WTC11 (cell line): ENCODE results near the gene PHF12. TPM values are rescaled to one million over a fixed set of nuclear protein-coding genes. Genes with fewer than 3 reads are reported as not detected.

Experiments used
- ATAC-seq: fragments of 200-7000 bp; cut with Tn5 transposase; 2 replicates; pipeline ENCODE4 v1.10.0; 2021; ENCODE audit warnings: mild to moderate bottlenecking, moderate library complexity
- CTCF ChIA-PET: fragments of 300-600 bp; sonication (Branson Sonifier 250); formaldehyde crosslinking; loops from one replicate; lab custom pipeline; 2021; ENCODE audit warnings: antibody characterized with exemption; lab: Charles Lee
- POLR2A ChIA-PET: fragments of 350-600 bp; sonication (Branson Sonifier 250); formaldehyde crosslinking; loops from one replicate; lab custom pipeline; 2021; ENCODE audit warnings: antibody characterized with exemption; lab: Charles Lee
- DNase-seq: peaks from one replicate; pipeline ENCODE4 v3.0.0; 2021; ENCODE audit warnings: low spot score
- H3K27ac Mint-ChIP-seq: 2 replicates; pipeline ENCODE4 v1.8.0; 2021; ENCODE audit warnings: mixed read lengths
- H3K27me3 Mint-ChIP-seq: 2 replicates; pipeline ENCODE4 v1.8.0; 2021; ENCODE audit warnings: low read depth, mild to moderate bottlenecking, moderate library complexity, mixed read lengths
- H3K36me3 Mint-ChIP-seq: 2 replicates; pipeline ENCODE4 v1.8.0; 2021; ENCODE audit warnings: mixed read lengths
- H3K4me1 Mint-ChIP-seq: 2 replicates; pipeline ENCODE4 v1.8.0; 2022; ENCODE audit warnings: mixed read lengths
- H3K4me3 Mint-ChIP-seq: 2 replicates; pipeline ENCODE4 v1.8.0; 2021; ENCODE audit warnings: mild to moderate bottlenecking, moderate library complexity, mixed read lengths
- H3K9me3 Mint-ChIP-seq: 2 replicates; pipeline ENCODE4 v1.8.0; 2021; ENCODE audit warnings: mixed read lengths
- ATF1 ChIP-seq: sonication (generic); formaldehyde crosslinking; IDR thresholded peaks from 2 replicates; pipeline ENCODE4 v1.8.1; 2023; ENCODE audit warnings: mild to moderate bottlenecking, moderate library complexity, missing genetic modification reagents
- CREM ChIP-seq: sonication (generic); formaldehyde crosslinking; IDR thresholded peaks from 2 replicates; pipeline ENCODE4 v1.8.1; 2022; ENCODE audit warnings: mild to moderate bottlenecking, missing genetic modification reagents, moderate library complexity
- EMX1 ChIP-seq: fragments of 250-450 bp; sonication (Bioruptor Pico); IDR thresholded peaks from 2 replicates; pipeline ENCODE4 v1.8.0; 2021; ENCODE audit warnings: mild to moderate bottlenecking
- ESRRA ChIP-seq: sonication (generic); formaldehyde crosslinking; IDR thresholded peaks from 2 replicates; pipeline ENCODE4 v1.8.1; 2022; ENCODE audit warnings: mild to moderate bottlenecking, missing genetic modification reagents, borderline replicate concordance
- ETV6 ChIP-seq: sonication (generic); formaldehyde crosslinking; IDR thresholded peaks from 2 replicates; pipeline ENCODE4 v1.8.1; 2022; ENCODE audit warnings: mild to moderate bottlenecking, missing genetic modification reagents
- IRF2 ChIP-seq: sonication (generic); formaldehyde crosslinking; IDR thresholded peaks from 2 replicates; pipeline ENCODE4 v1.8.0; 2022; ENCODE audit warnings: low read depth, missing genetic modification reagents, borderline replicate concordance
- KAT7 ChIP-seq: sonication (generic); formaldehyde crosslinking; IDR thresholded peaks from 2 replicates; pipeline ENCODE4 v1.8.1; 2023; ENCODE audit warnings: missing genetic modification reagents, mild to moderate bottlenecking, borderline replicate concordance
- NFYB ChIP-seq: sonication (generic); formaldehyde crosslinking; conservative IDR thresholded peaks from 2 replicates; pipeline ENCODE4 v1.8.0; 2022; ENCODE audit warnings: low read depth, missing genetic modification reagents
- NR2C2 ChIP-seq: sonication (generic); formaldehyde crosslinking; IDR thresholded peaks from 2 replicates; pipeline ENCODE4 v1.8.0; 2022; ENCODE audit warnings: mild to moderate bottlenecking, missing genetic modification reagents
- RELA ChIP-seq: sonication (generic); formaldehyde crosslinking; IDR thresholded peaks from 2 replicates; pipeline ENCODE4 v1.8.1; 2022; ENCODE audit warnings: missing genetic modification reagents, mild to moderate bottlenecking, borderline replicate concordance
- SMAD3 ChIP-seq: sonication (generic); formaldehyde crosslinking; IDR thresholded peaks from 2 replicates; pipeline ENCODE4 v1.8.0; 2022; ENCODE audit warnings: missing genetic modification reagents, mild to moderate bottlenecking, borderline replicate concordance
- SMAD4 ChIP-seq: sonication (generic); formaldehyde crosslinking; IDR thresholded peaks from 2 replicates; pipeline ENCODE4 v1.8.0; 2022; ENCODE audit warnings: mild to moderate bottlenecking, missing genetic modification reagents
- TP53 ChIP-seq: sonication (generic); formaldehyde crosslinking; IDR thresholded peaks from 2 replicates; pipeline ENCODE4 v1.8.1; 2023; ENCODE audit warnings: mild to moderate bottlenecking, missing genetic modification reagents
- ZNF219 ChIP-seq: sonication (generic); formaldehyde crosslinking; IDR thresholded peaks from 2 replicates; pipeline ENCODE4 v1.8.0; 2023; ENCODE audit warnings: missing genetic modification reagents, mild to moderate bottlenecking, borderline replicate concordance
- ZNF263 ChIP-seq: sonication (generic); formaldehyde crosslinking; IDR thresholded peaks from 2 replicates; pipeline ENCODE4 v1.8.1; 2022; ENCODE audit warnings: low read depth, mild to moderate bottlenecking, moderate library complexity, missing genetic modification reagents
- ZNF396 ChIP-seq: fragments of 250-450 bp; sonication (Bioruptor Pico); IDR thresholded peaks from 2 replicates; pipeline ENCODE4 v1.8.0; 2021; ENCODE audit warnings: mild to moderate bottlenecking, moderate library complexity, borderline replicate concordance
- total RNA-seq: library from RNA; stranded (reverse); gene quantifications from 3 replicates; pipeline ENCODE4 v1.2.3, GENCODE V29; 2021
- TF ChIP-seq, protein P1 (sequence below): sonication (generic); formaldehyde crosslinking; IDR thresholded peaks from 2 replicates; pipeline ENCODE4 v1.8.1; 2023; ENCODE audit warnings: mild to moderate bottlenecking, missing genetic modification reagents, moderate library complexity
- TF ChIP-seq, protein P2 (sequence below): sonication (generic); formaldehyde crosslinking; IDR thresholded peaks from 2 replicates; pipeline ENCODE4 v1.8.0; 2023; ENCODE audit warnings: missing genetic modification reagents, mild to moderate bottlenecking, borderline replicate concordance
- TF ChIP-seq, protein P3 (sequence below): sonication (generic); formaldehyde crosslinking; IDR thresholded peaks from 2 replicates; pipeline ENCODE4 v1.8.0; 2023; ENCODE audit warnings: missing genetic modification reagents
- TF ChIP-seq, protein P4 (sequence below): sonication (generic); formaldehyde crosslinking; IDR thresholded peaks from 2 replicates; pipeline ENCODE4 v1.8.1; 2022; ENCODE audit warnings: missing genetic modification reagents, borderline replicate concordance
- TF ChIP-seq, protein P5 (sequence below): sonication (generic); formaldehyde crosslinking; IDR thresholded peaks from 2 replicates; pipeline ENCODE4 v1.8.0; 2022; ENCODE audit warnings: mild to moderate bottlenecking, missing genetic modification reagents

The PHF12 gene
- total RNA-seq, 1 experiment from 2014 or later = 69.8 TPM

DNA sequence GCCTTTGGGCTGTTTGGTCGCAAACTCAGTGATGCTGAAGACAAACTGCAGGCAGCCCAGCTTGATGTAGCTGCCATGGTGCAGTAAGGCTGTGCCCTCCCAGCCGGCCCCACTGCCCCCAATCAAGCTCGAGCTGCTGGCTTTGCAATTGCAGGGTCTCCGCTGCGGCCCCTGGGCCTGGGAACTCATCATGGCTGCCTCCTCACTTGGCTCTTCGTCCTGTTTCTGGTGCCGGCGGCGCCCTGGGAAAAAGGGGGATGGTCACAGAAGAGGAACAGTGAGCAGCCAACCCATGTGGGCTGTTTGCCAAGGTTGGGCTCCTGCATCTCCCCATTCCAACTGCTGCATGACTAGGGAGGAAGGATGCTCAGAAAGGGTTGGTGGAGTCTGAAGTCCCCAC, 45.0 kb downstream of the PHF12 start (continued):
- no peak for TF ChIP-seq ETV6 (CRISPR knock-in tag)
- TF ChIP-seq NR2C2 (CRISPR knock-in tag) = no peak
- no peak for TF ChIP-seq ZNF263
- TF ChIP-seq, protein P1, sequence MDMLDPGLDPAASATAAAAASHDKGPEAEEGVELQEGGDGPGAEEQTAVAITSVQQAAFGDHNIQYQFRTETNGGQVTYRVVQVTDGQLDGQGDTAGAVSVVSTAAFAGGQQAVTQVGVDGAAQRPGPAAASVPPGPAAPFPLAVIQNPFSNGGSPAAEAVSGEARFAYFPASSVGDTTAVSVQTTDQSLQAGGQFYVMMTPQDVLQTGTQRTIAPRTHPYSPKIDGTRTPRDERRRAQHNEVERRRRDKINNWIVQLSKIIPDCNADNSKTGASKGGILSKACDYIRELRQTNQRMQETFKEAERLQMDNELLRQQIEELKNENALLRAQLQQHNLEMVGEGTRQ (CRISPR knock-in tag) = no peak
- TF ChIP-seq, all 79 proteins: peak for 0

DNA sequence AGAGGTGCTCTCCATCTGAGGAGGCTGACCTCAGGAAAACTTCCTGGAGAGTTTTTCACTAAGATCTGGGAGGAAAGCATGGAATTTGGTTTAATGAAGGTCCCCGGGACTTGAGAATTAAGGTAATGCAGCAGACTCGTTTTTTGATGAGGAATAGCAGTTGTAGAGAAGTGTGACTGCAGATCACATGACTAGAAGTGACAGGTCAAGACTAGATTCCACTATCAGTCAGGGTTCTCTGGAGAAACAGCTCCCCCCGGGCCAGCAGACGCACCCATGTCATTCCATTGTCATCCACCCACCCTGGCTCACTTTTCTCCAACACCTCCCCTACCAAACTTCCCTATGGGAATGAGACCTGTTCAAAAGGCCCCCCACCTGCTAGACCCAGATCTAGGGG, 46.5 kb downstream of the PHF12 start:
- ChIA-PET CTCF (interaction anchor here (0.5 to 9.0 kb wide), 6 partner anchors 32 to 212 kb away, joined by 3 to 103 read pairs (median 4); partner anchors contain the start of genes NEK8 and TLCD1), POLR2A (interaction anchor here (0.6 kb wide), 2 partner anchors 14 to 22 kb away, joined by 3 to 4 read pairs; no protein-coding TSS in a partner anchor)
- Mint-ChIP-seq H3K27me3 (no peaks in the 10 kb centered on the region), H3K4me1 (peaks cover 39% of the 10 kb centered on the region), H3K27ac (peak overlapping the region; percentile 24), H3K36me3 (peaks cover 39% of the 10 kb centered on the region), H3K9me3 (no peaks in the 10 kb centered on the region), H3K4me3 (no peak overlapping the region)
- DNase-seq (no peak), ATAC-seq (no peak)
- TF ChIP-seq ESRRA (CRISPR knock-in tag) (no peak), IRF2 (CRISPR knock-in tag) (no peak), RELA (CRISPR knock-in tag) (no peak), ZNF219 (CRISPR knock-in tag) (no peak), EMX1 (CRISPR knock-in tag) (no peak), CREM (no peak), ZNF396 (CRISPR knock-in tag) (no peak), TP53 (no peak), NFYB (CRISPR knock-in tag) (no peak), ATF1 (CRISPR knock-in tag) (no peak), KAT7 (no peak), SMAD3 (no peak), SMAD4 (CRISPR knock-in tag) (no peak)
- TF ChIP-seq, protein P2, sequence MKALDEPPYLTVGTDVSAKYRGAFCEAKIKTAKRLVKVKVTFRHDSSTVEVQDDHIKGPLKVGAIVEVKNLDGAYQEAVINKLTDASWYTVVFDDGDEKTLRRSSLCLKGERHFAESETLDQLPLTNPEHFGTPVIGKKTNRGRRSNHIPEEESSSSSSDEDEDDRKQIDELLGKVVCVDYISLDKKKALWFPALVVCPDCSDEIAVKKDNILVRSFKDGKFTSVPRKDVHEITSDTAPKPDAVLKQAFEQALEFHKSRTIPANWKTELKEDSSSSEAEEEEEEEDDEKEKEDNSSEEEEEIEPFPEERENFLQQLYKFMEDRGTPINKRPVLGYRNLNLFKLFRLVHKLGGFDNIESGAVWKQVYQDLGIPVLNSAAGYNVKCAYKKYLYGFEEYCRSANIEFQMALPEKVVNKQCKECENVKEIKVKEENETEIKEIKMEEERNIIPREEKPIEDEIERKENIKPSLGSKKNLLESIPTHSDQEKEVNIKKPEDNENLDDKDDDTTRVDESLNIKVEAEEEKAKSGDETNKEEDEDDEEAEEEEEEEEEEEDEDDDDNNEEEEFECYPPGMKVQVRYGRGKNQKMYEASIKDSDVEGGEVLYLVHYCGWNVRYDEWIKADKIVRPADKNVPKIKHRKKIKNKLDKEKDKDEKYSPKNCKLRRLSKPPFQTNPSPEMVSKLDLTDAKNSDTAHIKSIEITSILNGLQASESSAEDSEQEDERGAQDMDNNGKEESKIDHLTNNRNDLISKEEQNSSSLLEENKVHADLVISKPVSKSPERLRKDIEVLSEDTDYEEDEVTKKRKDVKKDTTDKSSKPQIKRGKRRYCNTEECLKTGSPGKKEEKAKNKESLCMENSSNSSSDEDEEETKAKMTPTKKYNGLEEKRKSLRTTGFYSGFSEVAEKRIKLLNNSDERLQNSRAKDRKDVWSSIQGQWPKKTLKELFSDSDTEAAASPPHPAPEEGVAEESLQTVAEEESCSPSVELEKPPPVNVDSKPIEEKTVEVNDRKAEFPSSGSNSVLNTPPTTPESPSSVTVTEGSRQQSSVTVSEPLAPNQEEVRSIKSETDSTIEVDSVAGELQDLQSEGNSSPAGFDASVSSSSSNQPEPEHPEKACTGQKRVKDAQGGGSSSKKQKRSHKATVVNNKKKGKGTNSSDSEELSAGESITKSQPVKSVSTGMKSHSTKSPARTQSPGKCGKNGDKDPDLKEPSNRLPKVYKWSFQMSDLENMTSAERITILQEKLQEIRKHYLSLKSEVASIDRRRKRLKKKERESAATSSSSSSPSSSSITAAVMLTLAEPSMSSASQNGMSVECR = no peak
- TF ChIP-seq, protein P3, sequence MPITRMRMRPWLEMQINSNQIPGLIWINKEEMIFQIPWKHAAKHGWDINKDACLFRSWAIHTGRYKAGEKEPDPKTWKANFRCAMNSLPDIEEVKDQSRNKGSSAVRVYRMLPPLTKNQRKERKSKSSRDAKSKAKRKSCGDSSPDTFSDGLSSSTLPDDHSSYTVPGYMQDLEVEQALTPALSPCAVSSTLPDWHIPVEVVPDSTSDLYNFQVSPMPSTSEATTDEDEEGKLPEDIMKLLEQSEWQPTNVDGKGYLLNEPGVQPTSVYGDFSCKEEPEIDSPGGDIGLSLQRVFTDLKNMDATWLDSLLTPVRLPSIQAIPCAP (CRISPR knock-in tag) = no peak
- TF ChIP-seq, protein P4, sequence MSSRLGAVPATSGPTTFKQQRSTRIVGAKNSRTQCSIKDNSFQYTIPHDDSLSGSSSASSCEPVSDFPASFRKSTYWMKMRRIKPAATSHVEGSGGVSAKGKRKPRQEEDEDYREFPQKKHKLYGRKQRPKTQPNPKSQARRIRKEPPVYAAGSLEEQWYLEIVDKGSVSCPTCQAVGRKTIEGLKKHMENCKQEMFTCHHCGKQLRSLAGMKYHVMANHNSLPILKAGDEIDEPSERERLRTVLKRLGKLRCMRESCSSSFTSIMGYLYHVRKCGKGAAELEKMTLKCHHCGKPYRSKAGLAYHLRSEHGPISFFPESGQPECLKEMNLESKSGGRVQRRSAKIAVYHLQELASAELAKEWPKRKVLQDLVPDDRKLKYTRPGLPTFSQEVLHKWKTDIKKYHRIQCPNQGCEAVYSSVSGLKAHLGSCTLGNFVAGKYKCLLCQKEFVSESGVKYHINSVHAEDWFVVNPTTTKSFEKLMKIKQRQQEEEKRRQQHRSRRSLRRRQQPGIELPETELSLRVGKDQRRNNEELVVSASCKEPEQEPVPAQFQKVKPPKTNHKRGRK (CRISPR knock-in tag) = no peak
- TF ChIP-seq, protein P5, sequence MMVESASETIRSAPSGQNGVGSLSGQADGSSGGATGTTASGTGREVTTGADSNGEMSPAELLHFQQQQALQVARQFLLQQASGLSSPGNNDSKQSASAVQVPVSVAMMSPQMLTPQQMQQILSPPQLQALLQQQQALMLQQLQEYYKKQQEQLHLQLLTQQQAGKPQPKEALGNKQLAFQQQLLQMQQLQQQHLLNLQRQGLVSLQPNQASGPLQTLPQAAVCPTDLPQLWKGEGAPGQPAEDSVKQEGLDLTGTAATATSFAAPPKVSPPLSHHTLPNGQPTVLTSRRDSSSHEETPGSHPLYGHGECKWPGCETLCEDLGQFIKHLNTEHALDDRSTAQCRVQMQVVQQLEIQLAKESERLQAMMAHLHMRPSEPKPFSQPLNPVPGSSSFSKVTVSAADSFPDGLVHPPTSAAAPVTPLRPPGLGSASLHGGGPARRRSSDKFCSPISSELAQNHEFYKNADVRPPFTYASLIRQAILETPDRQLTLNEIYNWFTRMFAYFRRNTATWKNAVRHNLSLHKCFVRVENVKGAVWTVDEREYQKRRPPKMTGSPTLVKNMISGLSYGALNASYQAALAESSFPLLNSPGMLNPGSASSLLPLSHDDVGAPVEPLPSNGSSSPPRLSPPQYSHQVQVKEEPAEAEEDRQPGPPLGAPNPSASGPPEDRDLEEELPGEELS (CRISPR knock-in tag) = no peak
- TF ChIP-seq, protein P1 (CRISPR knock-in tag) = no peak
